ENCODE data around the gene ATP1A1. TPM values are rescaled to one million over a fixed set of nuclear protein-coding genes. Genes with fewer than 3 reads are reported as not detected.

Gene ATP1A1
- total and polyA plus RNA-seq, 2 donors (not counting 1 experiment from before 2014, with no cell fraction given) = 58.9 to 107 TPM

DNA sequence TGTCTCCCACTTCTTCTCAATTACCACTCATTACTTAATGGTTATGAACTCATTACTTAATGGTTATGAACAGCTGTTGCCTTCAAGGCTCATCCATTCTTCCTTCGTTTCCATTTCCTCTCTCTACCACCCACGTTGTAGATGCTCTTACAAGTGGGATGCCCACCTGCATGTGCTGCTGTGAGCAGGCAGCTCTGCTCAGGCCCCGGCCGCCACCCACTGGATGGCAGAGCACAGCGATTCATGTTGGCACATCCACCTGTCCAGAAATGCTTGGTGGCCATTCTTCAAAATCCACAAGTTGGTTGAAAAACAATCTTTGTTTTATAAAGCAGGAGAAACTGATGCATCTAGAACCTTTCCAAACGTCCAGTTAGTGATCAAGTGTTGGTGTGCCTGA is 14.5 kb downstream of the ATP1A1 start:
- 92% methylated on average over 4 of the region's 6 CpGs for WGBS (ENCODE audit: insufficient coverage)
- intact Hi-C loops (cut with micrococcal nuclease) = no loop called here

DNA sequence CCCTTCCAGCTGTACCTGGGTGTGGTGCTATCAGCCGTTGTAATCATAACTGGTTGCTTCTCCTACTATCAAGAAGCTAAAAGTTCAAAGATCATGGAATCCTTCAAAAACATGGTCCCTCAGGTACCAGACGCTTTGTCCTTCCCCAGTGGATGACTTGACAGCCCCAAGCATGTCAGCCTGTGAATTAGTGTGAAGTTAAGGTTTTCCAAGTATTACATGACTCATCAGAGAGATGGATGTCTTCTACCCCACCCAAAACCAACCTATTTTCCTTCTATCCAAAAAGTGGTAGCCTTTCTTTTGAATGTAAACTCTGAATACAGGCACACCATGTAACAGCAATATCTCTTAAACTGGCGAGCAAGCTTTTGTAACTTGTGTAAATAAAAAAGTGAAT is 15.1 kb downstream of the ATP1A1 start:
- Histone ChIP-seq H3K9me3 (ENCODE audit: control extremely low read depth in 1 of 3, control insufficient read depth in 2 of 3, insufficient read depth in 1 of 3, low read length in 2 of 3) (no peaks in the 10 kb centered on the region), H3K27me3 (replicated peaks in 1 of 4; ENCODE audit: control extremely low read depth in 1 of 4, control insufficient read depth in 3 of 4, insufficient read depth in 4 of 4, low read length in 3 of 4) (no peaks in the 10 kb centered on the region), H3K4me1 (ENCODE audit: control insufficient read depth in 2 of 2, insufficient read depth in 2 of 2, low read length in 2 of 2) (no peaks in the 10 kb centered on the region), H3K4me2 (replicated peaks; ENCODE audit: low read depth, low read length, poor library complexity, severe bottlenecking) (no peak overlapping the region), H3K27ac (ENCODE audit: low read length in 2 of 2) (no peak overlapping the region), H3K36me3 (replicated peaks in 1 of 2; ENCODE audit: control extremely low read depth in 1 of 2, control insufficient read depth in 1 of 2, extremely low read depth in 1 of 2, insufficient read depth in 2 of 2, low read length in 1 of 2) (peaks cover 15 to 78% of the 10 kb centered on the region in 2 experiments), H3K4me3 (ENCODE audit: control extremely low read depth in 1 of 5, extremely low read depth in 1 of 5, insufficient read depth in 1 of 5, low read depth in 2 of 5, low read length in 4 of 5) (no peak overlapping the region), H2AFZ (ENCODE audit: insufficient read depth, low read depth, low read length, poor library complexity, severe bottlenecking) (no peak overlapping the region), H3K9ac (ENCODE audit: low read length) (no peak overlapping the region), H3K79me2 (ENCODE audit: control insufficient read depth, insufficient read depth, low read length) (peaks cover 24% of the 10 kb centered on the region), H4K20me1 (ENCODE audit: control insufficient read depth, insufficient read depth, low read length, poor library complexity, severe bottlenecking) (peaks cover 5% of the 10 kb centered on the region)
- no peaks in the 10 kb centered on the region for H3K27me3 Mint-ChIP-seq
- TF ChIP-seq, protein P1, sequence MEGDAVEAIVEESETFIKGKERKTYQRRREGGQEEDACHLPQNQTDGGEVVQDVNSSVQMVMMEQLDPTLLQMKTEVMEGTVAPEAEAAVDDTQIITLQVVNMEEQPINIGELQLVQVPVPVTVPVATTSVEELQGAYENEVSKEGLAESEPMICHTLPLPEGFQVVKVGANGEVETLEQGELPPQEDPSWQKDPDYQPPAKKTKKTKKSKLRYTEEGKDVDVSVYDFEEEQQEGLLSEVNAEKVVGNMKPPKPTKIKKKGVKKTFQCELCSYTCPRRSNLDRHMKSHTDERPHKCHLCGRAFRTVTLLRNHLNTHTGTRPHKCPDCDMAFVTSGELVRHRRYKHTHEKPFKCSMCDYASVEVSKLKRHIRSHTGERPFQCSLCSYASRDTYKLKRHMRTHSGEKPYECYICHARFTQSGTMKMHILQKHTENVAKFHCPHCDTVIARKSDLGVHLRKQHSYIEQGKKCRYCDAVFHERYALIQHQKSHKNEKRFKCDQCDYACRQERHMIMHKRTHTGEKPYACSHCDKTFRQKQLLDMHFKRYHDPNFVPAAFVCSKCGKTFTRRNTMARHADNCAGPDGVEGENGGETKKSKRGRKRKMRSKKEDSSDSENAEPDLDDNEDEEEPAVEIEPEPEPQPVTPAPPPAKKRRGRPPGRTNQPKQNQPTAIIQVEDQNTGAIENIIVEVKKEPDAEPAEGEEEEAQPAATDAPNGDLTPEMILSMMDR (IDR thresholded peaks at IDR 0.05) = no peak
- no peak for TF ChIP-seq EZH2 (IDR thresholded peaks at IDR 0.05; ENCODE audit: borderline replicate concordance, insufficient read depth, low read depth, low read length, poor library complexity, severe bottlenecking)
- DNase-seq (no peak), ATAC-seq (ENCODE audit: low read depth) (no peak)
- no peaks in the 10 kb centered on the region for H3K9me3 Mint-ChIP-seq (ENCODE audit: insufficient read depth)
- no CpG with 5 or more reads among the region's 3 CpGs for WGBS (ENCODE audit: insufficient coverage)
- no peak overlapping the region for H3K27ac Mint-ChIP-seq
- H3K4me3 Mint-ChIP-seq = no peak overlapping the region
- POLR2A ChIA-PET = no interaction called here
- H3K4me1 Mint-ChIP-seq = peaks cover 3% of the 10 kb centered on the region
- CTCF ChIA-PET = interaction anchor here (0.8 to 2.6 kb wide), 4 partner anchors 9 to 97 kb away, joined by 3 to 8 read pairs (median 3); no protein-coding TSS in a partner anchor
- intact Hi-C loops (cut with micrococcal nuclease) = no loop called here

More for the DNA sequence above, 14.5 kb downstream of the ATP1A1 start:
- ChIA-PET POLR2A (no interaction called here), CTCF (interaction anchor here (0.8 to 2.6 kb wide), 4 partner anchors 10 to 98 kb away, joined by 3 to 8 read pairs (median 4); no protein-coding TSS in a partner anchor)
- ATAC-seq (ENCODE audit: low read depth) (no peak), DNase-seq (no peak)
- no peak overlapping the region for H3K27ac ChIP-seq (ENCODE audit: low read length in 2 of 2)
- H3K4me1 ChIP-seq (ENCODE audit: control insufficient read depth in 2 of 2, insufficient read depth in 2 of 2, low read length in 2 of 2) = no peaks in the 10 kb centered on the region
- H3K27me3 ChIP-seq (replicated peaks in 1 of 4; ENCODE audit: control extremely low read depth in 1 of 4, control insufficient read depth in 3 of 4, insufficient read depth in 4 of 4, low read length in 3 of 4) = no peaks in the 10 kb centered on the region
- Mint-ChIP-seq H3K4me3 (no peak overlapping the region), H3K9me3 (ENCODE audit: insufficient read depth) (no peaks in the 10 kb centered on the region), H3K27me3 (no peaks in the 10 kb centered on the region), H3K27ac (no peak overlapping the region), H3K4me1 (peaks cover 5% of the 10 kb centered on the region)
- no peak for TF ChIP-seq EZH2 (IDR thresholded peaks at IDR 0.05; ENCODE audit: borderline replicate concordance, insufficient read depth, low read depth, low read length, poor library complexity, severe bottlenecking)
- TF ChIP-seq, protein P1 (IDR thresholded peaks at IDR 0.05) = no peak
- H3K9me3 ChIP-seq (ENCODE audit: control extremely low read depth in 1 of 3, control insufficient read depth in 2 of 3, insufficient read depth in 1 of 3, low read length in 2 of 3) = no peaks in the 10 kb centered on the region
- H3K4me3 ChIP-seq (ENCODE audit: control extremely low read depth in 1 of 5, extremely low read depth in 1 of 5, insufficient read depth in 1 of 5, low read depth in 2 of 5, low read length in 4 of 5) = no peak overlapping the region
- peaks cover 30% of the 10 kb centered on the region for H3K79me2 ChIP-seq (ENCODE audit: control insufficient read depth, insufficient read depth, low read length)
- peaks cover 5% of the 10 kb centered on the region for H4K20me1 ChIP-seq (ENCODE audit: control insufficient read depth, insufficient read depth, low read length, poor library complexity, severe bottlenecking)
- peaks cover 14 to 72% of the 10 kb centered on the region in 2 experiments for H3K36me3 ChIP-seq (replicated peaks in 1 of 2; ENCODE audit: control extremely low read depth in 1 of 2, control insufficient read depth in 1 of 2, extremely low read depth in 1 of 2, insufficient read depth in 2 of 2, low read length in 1 of 2)
- H2AFZ ChIP-seq (ENCODE audit: insufficient read depth, low read depth, low read length, poor library complexity, severe bottlenecking) = no peak overlapping the region
- no peak overlapping the region for H3K4me2 ChIP-seq (replicated peaks; ENCODE audit: low read depth, low read length, poor library complexity, severe bottlenecking)
- no peak overlapping the region for H3K9ac ChIP-seq (ENCODE audit: low read length)
